Right lobe of liver (tissue), 6 donors: Measurements from ENCODE around the gene CARS1. TPM values are rescaled to one million over a fixed set of nuclear protein-coding genes. Genes with fewer than 3 reads are reported as not detected.

Source experiments
- ATAC-seq, 4 donors: fragments of 200-7000 bp; cut with Tn5 transposase; one replicate each; pipeline ENCODE4 v1.9.1; 2020; ENCODE audit warnings: mild to moderate bottlenecking in 4 of 4, moderate library complexity in 4 of 4
- DNase-seq, 3 donors: peaks; one replicate each; pipeline ENCODE4 v3.0.0-alpha.2; 2020
- H3K27ac ChIP-seq, 3 donors: fragments of 200-600 bp; one replicate each; pipeline ENCODE4 v1.8.0; 2022
- H3K27me3 ChIP-seq, 2 donors: fragments of 200-600 bp; one replicate each; pipeline ENCODE4 v1.8.0; 2022
- H3K36me3 ChIP-seq, 4 donors: fragments of 200-600 bp; sonication (generic) in 1 of 4; one replicate each; pipeline versions ENCODE4 v1.5.1 to v1.8.0; 2017 to 2022; ENCODE audit warnings: control low read depth in 1 of 4
- H3K4me1 ChIP-seq, 4 donors: fragments of 200-600 bp; sonication (generic) in 1 of 4; one replicate each; pipeline versions ENCODE4 v1.5.1 to v1.8.0; 2017 to 2022; ENCODE audit warnings: control low read depth in 1 of 4
- H3K4me3 ChIP-seq, 3 donors: fragments of 200-600 bp; one replicate each; pipeline ENCODE4 v1.8.0; 2022
- H3K9me3 ChIP-seq, 4 donors: fragments of 200-600 bp; sonication (generic) in 1 of 4; one replicate each; pipeline versions ENCODE4 v1.5.1 to v1.8.0; 2017 to 2022; ENCODE audit warnings: control low read depth in 1 of 4
- POLR2A ChIP-seq: fragments of 450-650 bp; IDR thresholded peaks from one replicate; pipeline ENCODE4 v1.6.1; 2017; ENCODE audit warnings: antibody characterized with exemption, mild to moderate bottlenecking
- WGBS: methylation state at CpG from one replicate; pipeline ENCODE4 v1.1.6; 2018; ENCODE audit warnings: low coverage, low lambda C conversion rate; ENCODE audit not compliant: insufficient coverage; ENCODE audit errors: missing lambda C conversion rate; 5-methylcytosine and 5-hydroxymethylcytosine counted together
- intact Hi-C, 2 donors: fragments of 100-400 bp; cut with DNase I; formaldehyde crosslinking; loops; one replicate each; pipeline versions ENCODE4 v1.11.2 to v1.14.1; 2022
- total RNA-seq, 6 experiments: library from RNA; depleted of rRNA in 2 of 6; stranded (reverse); fragments of >200 nt in 2 of 6; fragmentation: NEBNext Ultra II Directional in 3 of 6; extraction: Animal tissue kit (Norgen Biotek cat#: 25700) in 3 of 6; gene quantifications; one replicate each; pipeline versions ENCODE4 v1.1.0 to v1.2.4, GENCODE V29; 2016 to 2023
- TF ChIP-seq, protein P1 (sequence below), 4 donors: fragments of 200-600 bp in 3 of 4; fragments of 450-650 bp in 1 of 4; IDR thresholded peaks; one replicate each; pipeline versions ENCODE4 v1.5.1 to v1.8.0; 2016 to 2022; ENCODE audit warnings: antibody characterized with exemption in 4 of 4, mild to moderate bottlenecking in 2 of 4
- donor health status: DM: no; HTN: yes; CAD: no.
- donor health status: DM: no; HTN: no; CAD: no.
- donor health status: DM: no; HTN: no; CAD: no.
- donor health status: DM: no; HTN: yes; CAD: no.
- donor health status: DM: no; HTN: yes; CAD: no.

The CARS1 gene
- total RNA-seq, 6 experiments from 2014 or later = 17.3 to 44.7 (median 22.7) TPM

- TF ChIP-seq POLR2A = no peak
- TF ChIP-seq, protein P1, sequence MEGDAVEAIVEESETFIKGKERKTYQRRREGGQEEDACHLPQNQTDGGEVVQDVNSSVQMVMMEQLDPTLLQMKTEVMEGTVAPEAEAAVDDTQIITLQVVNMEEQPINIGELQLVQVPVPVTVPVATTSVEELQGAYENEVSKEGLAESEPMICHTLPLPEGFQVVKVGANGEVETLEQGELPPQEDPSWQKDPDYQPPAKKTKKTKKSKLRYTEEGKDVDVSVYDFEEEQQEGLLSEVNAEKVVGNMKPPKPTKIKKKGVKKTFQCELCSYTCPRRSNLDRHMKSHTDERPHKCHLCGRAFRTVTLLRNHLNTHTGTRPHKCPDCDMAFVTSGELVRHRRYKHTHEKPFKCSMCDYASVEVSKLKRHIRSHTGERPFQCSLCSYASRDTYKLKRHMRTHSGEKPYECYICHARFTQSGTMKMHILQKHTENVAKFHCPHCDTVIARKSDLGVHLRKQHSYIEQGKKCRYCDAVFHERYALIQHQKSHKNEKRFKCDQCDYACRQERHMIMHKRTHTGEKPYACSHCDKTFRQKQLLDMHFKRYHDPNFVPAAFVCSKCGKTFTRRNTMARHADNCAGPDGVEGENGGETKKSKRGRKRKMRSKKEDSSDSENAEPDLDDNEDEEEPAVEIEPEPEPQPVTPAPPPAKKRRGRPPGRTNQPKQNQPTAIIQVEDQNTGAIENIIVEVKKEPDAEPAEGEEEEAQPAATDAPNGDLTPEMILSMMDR (IDR thresholded peaks at IDR 0.05) = no peak
- Histone ChIP-seq H3K4me1 (peaks cover 0 to 16% (median 5%) of the 10 kb centered on the region in 4 donors), H3K4me3 (no peak overlapping the region), H3K36me3 (no peaks in the 10 kb centered on the region), H3K27ac (no peak overlapping the region), H3K27me3 (no peaks in the 10 kb centered on the region), H3K9me3 (no peaks in the 10 kb centered on the region)
- 55% methylated on average over 4 of the region's 14 CpGs for WGBS
- peak in 1 of 3 donors; percentile 37 for DNase-seq
- intact Hi-C loops = no loop called here
- ATAC-seq = no peak
These were observed 61.2 kb downstream of the CARS1 start for GRCh38 chr11:2995893-2996554.

GRCh38 chr11:2995031-2995561 lies 62.1 kb downstream of the CARS1 start:
- H3K9me3 ChIP-seq = no peaks in the 10 kb centered on the region
- peaks cover 0 to 15% (median 2%) of the 10 kb centered on the region in 4 donors for H3K4me1 ChIP-seq
- H3K27ac ChIP-seq = no peak overlapping the region
- no peak overlapping the region for H3K4me3 ChIP-seq
- WGBS = 42% methylated on average over 3 of the region's 13 CpGs
- intact Hi-C loops = no loop called here
- TF ChIP-seq POLR2A = no peak
- TF ChIP-seq, protein P1 (IDR thresholded peaks at IDR 0.05) = no peak
- ATAC-seq (no peak), DNase-seq (peak in 1 of 3 donors; percentile 28)
- no peaks in the 10 kb centered on the region for H3K27me3 ChIP-seq
- H3K36me3 ChIP-seq = no peaks in the 10 kb centered on the region

GRCh38 chr11:2994336-2994730 lies 62.9 kb downstream of the CARS1 start:
- no peak for ATAC-seq
- Histone ChIP-seq H3K4me1 (peaks cover 0 to 19% (median 8%) of the 10 kb centered on the region in 4 donors), H3K4me3 (no peak overlapping the region), H3K9me3 (no peaks in the 10 kb centered on the region), H3K27ac (no peak overlapping the region), H3K27me3 (no peaks in the 10 kb centered on the region), H3K36me3 (no peaks in the 10 kb centered on the region)
- 88% methylated on average over 4 of the region's 4 CpGs for WGBS
- intact Hi-C loops = no loop called here
- TF ChIP-seq, protein P1 (IDR thresholded peaks at IDR 0.05) = no peak
- TF ChIP-seq POLR2A = no peak
- DNase-seq = no peak

DNA sequence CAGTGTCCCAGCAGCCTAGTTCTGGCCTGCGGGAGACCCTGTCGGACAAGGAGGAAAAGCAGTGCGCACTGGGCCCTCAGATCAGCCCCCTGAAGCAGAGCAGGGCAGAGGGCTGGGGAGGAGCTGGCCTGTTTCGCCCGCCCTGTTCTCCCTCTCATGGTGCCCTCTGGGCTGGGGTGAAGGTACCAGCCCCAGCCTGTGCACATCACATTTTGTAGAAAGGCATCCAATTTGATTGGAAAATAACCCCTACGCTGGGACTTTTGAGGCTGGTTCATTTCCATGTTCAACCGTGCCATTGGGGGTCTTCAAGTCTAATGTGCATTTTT lies 64.3 kb downstream of the CARS1 start:
- no peak overlapping the region for H3K27ac ChIP-seq
- no peak for DNase-seq
- no peaks in the 10 kb centered on the region for H3K27me3 ChIP-seq
- intact Hi-C loops = no loop called here
- no peak for ATAC-seq
- H3K4me3 ChIP-seq = peak overlapping the region; percentile 66 to 93 (median 91)
- no peaks in the 10 kb centered on the region for H3K9me3 ChIP-seq
- H3K4me1 ChIP-seq = peaks cover 0 to 33% (median 16%) of the 10 kb centered on the region in 4 donors
- no peaks in the 10 kb centered on the region for H3K36me3 ChIP-seq
- no peak for TF ChIP-seq POLR2A
- TF ChIP-seq, protein P1 (IDR thresholded peaks at IDR 0.05) = no peak
- WGBS = 45% methylated on average over 6 of the region's 7 CpGs
